GDM1 (cell line): Measurements from ENCODE around the gene CD28.
"Not testable (repeated sequence)": the region's sequence is repeated elsewhere in the genome, so short reads cannot be mapped to it uniquely, and the experiment has no call there.

ENCODE experiments used
- DNase-seq: peaks from one replicate; lab custom pipeline; 2025; lab: John Stamatoyannopoulos, UW

Gene CD28

DNA sequence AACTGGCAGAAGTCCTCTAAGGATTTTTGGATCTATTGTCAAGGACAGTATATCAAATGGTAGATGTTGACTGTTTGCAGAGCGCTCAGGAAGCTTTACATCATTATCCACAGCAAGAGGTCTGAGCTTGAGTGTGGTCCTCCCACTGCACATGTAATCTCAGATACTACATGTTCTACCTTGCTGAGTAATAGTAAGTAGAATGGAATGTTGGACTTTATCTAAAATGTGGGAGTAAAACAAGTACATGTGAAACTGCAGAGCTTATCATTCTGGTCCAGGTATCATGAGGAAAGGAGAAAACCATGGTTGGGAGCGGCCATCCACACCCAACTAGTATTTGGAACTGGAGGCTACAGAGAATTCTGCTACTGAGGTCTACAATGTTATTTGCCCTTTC is 19.3 kb upstream of the CD28 start:
- DNase-seq: no peak

DNA sequence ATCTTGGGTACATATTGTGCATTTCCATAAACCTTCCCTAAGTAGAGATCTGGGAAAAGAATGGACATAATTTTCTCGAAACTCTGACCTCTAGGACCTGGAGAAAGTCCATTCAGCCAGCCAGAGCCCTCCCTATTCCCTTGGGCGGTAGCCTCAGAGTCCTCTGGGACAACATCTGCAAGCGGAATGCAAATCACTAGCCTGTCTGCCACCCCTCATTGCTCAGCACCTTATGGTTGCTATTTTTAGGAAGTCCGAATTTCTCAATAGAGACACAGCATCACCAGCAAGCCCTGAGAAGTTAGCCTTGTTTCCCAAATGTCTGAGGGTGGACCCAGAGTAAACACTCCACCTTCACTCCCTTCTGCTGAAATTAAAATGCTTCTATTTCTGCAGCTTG is 17.6 kb upstream of the CD28 start:
- no peak for DNase-seq

DNA sequence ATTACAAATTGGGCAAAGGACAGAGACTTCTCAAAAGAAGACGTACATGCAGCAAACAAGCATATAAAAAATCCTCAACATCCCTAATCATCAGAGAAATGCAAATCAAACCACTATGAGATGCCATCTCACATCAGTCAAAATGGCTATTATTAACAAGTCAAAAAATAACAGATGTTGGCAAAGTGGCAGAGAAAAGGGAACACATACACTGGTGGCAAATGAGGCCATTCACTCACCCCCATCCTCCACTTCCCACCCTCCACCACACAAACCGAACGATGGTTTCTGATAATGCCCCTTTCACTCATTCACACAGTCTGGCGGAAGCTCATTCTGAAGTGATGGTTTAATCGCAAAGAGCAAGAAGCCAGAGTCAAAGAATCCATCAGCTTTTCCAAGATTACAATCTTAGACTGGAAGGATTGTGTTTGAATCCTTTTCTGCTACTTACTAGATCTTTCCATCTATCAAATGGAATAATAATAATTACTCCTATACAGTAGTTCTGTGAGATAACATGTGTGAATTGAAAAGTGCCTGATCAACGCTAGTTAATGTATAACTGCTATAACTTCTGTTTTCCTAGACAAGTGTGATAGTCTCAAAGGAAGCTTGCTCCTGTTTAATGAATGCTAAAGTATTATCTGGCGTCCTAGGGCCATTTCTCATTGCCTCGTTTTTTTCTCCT is 16.9 kb upstream of the CD28 start:
- DNase-seq: no peak

DNA sequence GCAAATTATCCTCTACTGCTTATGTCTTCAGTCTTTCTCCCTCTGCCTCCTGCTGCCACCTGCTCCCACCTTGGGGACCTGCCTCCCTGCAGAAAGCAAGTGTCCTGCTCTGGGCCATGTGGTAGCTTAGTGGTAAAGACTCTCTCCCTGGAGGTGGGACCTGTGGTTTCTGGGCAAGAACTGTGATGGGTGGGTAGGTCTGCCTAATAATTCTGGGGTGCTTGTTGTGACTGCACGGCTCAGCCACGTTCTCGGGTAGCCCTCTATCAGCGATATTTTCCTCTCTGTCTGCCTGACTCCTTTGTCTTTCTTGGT is 16.4 kb upstream of the CD28 start:
- DNase-seq: no peak

DNA sequence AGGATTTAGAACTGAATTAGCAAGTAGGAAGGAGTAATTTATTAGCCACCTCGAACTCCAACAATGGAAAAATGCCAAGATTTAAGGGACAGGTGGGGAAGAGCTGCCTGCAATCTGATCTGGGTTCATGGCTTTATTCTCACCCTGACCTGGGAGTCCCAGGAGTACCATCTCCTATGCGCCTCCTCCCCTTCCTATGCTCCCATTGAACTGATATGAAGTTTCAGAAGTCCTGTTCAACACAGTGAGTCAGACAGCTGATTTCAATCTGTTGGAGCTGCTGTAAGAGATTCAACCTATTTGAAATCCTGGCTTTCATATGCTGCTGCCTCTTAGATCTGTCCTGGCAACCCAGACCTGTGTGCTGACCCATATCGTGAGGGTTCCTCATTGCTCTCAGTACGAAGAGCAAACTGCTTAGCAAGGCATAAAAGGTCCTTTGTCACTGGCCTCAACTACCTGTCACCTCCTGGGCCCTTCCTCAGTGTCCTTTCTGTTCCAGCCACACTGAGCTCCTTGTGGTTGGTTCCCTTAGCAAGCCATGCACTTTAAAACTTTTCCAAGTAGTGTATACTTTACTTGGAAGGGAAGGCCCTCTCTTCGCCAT is 15.9 kb upstream of the CD28 start:
- no peak for DNase-seq

DNA sequence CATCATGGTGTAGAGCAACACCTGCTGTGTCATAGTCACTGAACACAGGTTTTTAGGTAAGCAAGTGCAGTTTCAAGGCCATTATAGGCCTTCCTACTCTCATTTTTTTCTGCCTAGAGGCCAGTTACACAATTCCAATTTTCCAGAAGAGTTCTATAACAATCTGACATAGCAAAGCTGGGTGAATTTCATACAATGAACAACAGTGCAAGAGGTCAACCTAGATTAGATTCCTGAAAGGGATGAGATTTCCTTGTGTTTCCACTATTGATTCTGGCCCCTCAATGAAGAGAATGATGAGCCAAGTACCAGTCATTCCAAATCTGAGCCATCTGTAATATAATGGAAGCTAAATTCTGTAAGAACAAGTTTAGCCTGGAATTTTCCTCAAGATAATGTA is 15.3 kb upstream of the CD28 start:
- DNase-seq: no peak

DNA sequence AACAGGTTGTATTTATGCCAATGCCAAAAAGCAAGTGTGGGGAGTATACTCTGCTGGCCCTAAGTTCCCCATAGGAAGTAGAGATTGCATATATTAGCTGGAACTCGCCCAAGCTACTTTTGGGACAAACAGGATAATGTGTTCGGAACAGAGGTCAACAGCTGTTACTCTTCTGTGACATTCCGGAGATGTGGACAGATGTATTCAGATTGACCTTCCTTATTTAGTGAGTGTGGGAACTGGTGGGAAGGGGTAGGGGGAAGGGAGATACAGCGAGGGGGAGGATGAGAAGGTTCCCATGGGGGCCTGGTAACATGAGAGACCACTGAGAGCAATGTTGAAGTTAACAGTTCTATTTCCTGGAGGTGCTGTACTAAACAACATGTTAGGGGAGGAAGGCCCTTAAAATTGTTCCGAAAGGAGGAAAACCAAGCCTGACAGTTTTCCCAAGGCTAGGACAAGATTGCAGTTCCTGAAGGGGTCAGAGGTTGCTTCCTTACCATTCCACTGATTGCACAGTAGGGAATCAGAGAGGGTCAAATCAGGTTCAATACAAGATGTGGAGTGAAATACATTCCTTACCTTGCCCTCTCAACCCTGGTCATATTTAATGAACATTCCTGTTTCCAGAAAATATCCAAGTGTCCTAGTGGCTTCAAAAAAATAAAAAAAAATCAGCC is 14.3 kb upstream of the CD28 start:
- no peak for DNase-seq

DNA sequence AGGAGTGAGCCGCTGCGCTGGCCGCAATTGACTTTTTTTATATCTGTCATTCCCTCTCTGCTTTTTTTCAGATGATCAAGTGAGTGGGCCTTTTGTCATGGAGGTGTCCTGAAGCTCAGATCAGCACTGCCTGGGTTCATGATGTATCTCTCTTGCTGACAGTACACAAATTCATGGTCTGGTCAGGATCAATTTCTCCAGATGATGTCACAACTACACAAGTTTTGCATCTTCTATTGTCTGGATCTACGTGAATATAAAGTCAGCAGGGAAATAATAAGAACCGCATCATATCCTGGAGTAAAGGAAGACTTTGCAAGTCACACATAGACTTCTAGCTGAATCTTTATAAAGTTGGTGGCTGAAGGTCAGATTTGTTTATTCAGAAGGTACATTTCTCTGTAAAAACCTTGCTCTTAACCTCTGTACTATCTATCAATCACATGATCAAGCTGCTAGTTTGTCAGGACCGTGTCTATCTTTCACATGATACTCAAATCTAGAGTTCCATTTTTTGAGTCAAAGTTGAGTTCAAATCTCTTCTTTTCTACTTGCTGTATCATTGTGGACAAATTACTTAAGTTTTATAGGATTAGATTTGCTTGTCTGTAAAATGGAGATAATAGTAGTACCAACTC is 13.1 kb upstream of the CD28 start:
- DNase-seq: no peak

DNA sequence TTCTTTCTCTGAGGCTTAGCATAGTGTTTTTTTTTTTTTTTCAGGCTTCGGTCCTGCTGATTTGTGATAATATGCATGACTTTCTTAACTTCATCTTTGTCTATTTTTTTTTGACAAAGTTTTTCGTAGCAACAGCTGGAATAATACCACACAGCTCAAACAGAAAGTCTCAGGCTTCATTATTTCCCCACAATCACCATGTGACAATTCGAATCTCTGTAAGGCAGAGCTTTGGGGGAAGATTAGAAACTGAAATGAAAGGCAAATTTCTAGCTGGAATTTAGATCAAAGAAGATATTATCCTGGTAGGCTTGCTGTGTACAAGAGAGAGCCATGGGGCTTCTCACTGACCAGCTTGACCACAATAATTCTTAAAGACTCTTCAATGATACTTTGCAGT is 12.2 kb upstream of the CD28 start:
- no peak for DNase-seq

DNA sequence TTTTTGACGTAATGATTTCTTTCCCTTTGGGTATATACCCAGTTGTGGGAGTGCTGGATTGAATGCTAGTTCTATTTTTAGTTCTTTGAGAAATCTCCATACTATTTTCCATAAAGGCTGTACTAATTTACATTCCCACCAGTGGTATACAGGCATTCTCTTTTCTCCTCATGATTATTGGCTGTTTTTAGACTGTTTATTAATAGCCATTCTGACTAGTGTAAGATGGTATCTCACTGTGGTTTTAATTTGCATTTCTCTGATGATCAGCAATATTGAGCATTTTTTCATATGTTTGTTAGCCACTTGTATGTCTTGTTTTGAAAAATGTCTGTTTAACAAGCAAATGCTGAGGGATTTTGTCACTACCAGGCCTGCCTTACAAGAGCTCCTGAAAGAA is 9.2 kb upstream of the CD28 start:
- no peak for DNase-seq

DNA sequence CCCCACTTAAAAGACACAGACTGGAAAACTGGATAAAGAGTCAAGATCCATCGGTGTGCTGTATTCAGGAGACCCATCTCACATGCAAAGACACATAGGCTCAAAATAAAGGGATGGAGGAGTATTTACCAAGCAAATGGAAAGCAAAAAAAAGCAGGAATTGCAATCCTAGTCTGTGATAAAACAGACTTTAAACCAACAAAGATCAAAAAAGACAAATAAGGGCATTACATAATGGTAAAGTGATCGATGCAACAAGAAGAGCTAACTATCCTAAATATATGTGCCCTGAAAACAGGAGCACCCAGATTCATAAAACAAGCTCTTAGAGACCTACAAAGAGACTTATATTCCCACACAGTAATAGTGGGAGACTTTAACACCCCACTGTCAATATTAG is 8.7 kb upstream of the CD28 start:
- DNase-seq: not testable (repeated sequence)

DNA sequence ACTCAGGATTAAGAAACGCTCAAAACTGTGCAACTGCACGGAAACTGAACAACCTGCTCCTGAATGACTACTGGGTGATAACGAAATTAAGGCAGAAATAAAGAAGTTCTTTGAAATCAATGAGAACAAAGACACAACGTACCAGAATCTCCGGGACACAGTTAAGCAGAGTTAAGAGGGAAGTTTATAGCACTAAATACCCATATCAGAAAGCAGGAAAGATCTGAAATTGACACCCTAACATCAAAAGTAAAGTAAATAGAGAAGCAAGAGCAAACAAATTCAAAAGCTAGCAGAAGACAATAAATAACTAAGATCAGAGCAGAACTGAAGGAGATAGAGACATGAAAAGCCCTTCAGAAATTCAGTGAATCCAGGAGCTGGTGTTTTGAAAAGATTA is 8.0 kb upstream of the CD28 start:
- DNase-seq: not testable (repeated sequence)

DNA sequence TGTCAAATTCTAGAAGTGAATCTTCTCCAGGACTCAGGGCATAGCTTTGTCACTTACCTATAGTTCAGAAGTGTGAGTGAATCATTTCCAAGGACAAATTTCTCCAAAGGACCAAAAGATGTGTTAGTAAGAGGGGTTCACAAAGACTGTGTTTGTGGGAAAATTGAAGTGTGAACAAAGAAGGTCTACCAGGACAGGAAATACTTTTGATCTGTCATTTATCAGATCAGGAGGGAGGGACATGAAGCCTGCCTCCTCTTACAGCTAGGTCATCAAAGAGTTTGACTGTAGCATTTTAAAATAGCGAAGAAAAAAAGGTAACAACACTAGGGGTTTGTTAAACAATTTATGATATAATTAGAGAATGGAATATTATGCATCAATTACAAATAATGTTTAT is 2.0 kb upstream of the CD28 start:
- no peak for DNase-seq

DNA sequence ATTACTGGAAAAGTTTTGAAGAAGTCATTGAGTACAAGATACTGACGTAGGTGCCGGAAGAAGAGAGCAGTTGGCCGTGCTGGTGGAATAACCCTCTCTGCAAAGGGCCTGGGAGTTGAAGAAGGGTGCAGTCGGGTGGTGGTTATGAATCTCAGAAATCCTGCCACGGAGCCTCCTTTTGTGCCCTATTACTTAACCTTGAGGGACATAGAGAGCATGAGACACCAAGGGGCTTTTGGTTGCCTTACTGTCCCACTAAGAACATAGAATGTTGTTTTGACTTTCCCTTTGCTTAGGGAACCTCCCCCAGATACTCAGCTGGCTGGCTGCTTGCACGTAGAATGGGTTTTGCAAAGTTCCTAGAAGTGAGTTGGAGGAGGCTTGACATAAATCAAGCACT is 1.3 kb upstream of the CD28 start:
- DNase-seq: no peak

DNA sequence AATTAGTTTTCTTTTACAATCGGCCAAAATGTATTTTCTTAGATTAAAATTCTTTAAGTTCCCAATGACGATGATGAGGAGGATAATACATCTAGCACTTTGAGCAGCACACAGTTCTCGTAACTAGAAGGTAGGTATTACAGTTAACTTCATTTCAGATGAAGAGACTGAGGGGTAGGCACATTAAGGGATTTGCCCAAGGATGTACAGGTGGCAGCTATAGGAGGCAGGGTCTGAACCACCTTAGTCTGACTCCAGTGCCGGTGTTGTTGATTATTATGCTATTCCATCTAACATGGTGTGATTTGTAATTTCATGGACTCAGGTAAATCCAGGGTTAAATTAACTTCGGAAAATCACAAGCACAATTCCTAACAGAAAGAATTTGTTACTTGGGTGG is 1.1 kb downstream of the CD28 start:
- DNase-seq: no peak

DNA sequence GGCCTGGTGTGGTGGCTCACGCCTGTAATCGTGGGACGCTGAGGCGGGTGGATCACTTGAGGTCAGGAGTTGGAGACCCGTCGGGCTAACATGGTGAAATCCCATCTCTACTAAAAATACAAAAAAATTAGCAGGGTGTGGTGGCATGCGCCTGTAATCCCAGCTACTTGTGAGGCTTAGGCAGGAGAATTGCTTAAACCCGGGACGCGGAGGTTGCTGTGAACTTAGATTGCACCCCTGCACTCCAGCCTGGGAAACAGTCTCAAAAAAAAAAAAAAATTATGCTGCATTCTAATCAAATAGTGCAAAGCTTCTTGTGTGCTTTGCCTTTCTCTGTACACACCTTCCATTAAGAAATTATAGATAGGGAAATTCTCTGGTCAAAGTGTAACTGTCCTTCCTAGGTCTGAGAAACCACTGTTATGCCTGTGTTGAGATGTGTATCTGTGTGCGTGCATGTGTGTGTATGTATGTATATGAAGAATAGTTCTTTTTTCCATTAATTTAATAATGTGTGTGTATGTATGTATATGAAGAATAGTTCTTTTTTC is 2.5 kb downstream of the CD28 start:
- DNase-seq: no peak

DNA sequence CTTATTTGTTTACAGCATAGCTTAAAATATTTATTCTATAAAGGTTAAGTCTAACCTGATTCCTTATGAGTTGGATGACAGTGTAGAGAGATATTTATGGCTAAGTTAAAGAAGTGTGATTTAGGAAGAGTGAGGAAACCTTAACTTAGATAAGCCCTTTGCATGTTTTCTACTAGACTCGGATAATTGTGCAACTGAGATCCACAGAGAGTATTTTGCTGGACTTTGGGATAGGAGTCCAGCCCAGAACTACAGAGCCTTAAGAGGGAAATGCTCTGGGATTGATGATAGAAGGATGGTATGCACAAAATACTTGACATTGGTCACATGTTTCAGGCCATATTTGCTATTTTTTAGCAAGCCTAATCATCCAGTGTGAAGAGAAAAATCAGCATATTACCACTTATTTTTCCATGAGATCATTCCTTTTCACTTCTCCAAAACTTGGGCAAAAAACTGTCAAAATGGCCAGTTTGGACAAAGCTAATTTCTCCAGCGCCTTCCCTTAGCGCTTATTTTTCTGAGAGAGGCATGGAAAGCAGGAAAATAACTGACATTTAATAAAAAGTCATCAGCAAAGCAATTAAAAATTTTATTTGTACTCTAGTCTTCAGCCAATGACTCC is 3.1 kb downstream of the CD28 start:
- no peak for DNase-seq

DNA sequence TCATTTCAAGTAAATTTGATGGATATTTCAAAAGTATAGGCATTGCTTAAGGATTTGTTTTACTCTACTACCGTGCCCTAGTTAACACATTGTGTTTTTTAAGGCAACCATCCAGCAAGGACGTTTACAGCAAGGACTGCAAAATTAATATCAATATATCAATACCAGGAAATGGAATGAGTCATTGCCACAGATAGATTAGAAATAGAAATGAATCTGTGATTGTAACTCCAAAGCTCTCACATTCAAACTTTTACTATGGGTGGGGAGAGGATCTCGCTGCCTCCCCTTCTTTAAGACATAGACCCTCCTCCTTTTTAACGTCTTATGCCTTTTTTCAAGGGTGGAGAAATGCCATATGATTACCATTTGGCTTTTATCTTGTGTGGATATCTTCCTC is 3.8 kb downstream of the CD28 start:
- DNase-seq: no peak

DNA sequence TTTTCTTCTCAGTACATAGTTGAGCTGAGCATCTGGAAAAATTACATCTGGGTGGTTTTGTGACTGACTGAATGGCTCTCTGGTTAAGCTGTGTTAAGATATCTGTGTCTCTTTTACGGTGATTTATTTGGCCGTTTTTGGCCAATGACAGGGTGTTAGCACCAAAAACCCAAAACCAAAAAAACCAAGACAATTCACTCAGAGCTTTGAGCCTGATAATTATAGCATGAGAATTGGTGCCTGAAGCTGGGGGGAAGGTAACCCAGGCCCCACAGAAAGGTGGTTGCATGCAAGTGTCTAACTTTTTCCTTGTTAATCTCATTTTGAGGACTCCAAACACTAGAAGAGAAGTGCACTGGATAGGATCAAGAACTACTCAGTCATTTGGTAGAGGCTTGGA is 4.5 kb downstream of the CD28 start:
- DNase-seq: no peak

DNA sequence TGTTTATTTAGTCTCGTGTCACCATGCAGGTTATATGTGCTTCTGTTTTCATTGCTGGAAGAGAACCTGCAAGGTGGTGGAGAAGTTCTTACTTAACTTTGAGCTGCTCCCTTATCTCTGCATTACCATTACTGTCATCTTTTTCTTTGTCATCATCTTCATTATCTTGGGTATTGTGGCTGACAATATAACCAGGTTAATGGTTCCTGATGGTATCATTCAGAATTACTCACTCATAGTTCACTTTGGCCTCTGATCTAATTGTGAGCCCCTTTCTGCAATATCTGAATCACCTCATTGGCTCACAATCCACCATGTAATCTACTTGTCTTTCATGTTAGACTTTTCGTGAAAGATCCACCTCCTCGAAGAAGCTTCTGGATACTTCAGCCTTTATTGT is 5.0 kb downstream of the CD28 start:
- no peak for DNase-seq

DNA sequence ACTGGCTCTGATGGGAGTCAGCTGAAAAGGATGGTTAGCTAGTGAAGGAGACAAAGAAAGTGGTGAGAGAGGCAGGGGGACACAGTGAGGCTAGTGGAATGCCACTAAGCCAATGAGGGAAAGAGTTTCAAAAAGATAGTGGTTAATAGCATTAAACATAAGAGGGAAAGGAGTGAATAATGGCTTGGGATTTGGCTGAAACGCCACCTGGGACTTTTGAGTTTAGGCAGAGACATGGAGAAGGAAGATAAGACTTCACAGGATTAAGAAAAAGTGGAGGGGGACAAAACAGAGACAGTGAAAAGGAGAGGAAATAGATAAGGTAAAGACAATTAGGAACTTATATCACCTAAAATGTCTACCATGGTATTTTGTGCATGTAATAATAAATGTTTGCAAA is 6.9 kb downstream of the CD28 start:
- no peak for DNase-seq

DNA sequence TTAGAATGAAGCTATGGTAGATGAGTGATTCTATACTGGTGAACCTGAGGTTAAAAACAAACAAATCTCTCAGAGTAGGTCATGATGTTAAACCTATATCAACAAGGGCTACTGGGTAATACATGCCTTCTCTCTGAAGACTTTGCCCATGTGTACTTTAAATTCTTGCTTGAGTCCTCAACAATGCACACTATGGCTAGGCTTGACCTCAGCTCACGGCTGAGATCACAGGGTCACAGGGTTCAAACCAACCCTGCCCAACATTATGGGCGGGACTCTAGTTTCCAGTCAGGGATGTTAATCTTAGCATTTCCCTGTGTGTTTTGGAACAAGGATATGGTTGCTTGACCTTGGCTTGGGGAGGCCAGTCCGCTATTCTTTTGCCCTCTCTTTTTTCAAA is 7.7 kb downstream of the CD28 start:
- DNase-seq: no peak

DNA sequence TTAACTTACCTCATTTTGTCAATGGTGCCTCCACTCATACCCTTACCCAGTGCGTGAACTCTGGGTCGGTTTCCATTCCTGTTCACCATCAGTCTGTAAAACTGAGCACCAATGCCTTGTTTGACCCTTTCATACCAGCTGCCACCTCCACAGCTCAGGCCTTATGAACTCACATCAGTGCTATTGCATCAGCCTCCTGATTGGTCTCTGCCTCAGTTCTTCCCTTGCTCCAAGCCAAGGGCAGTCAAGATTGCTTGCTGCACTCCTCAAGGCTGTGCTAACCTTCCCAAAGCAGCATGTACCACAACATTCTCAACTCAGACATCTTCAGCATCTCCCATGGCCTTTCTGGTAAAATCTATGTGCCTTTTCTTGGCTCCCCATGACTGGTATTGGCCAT is 9.3 kb downstream of the CD28 start:
- no peak for DNase-seq
